ENCODE results near the gene KLHL20. TPM values are rescaled to one million over a fixed set of nuclear protein-coding genes. Genes with fewer than 3 reads are reported as not detected.
"Not testable (repeated sequence)": the region's sequence is repeated elsewhere in the genome, so short reads cannot be mapped to it uniquely, and the experiment has no call there.

Gene KLHL20
- total and polyA plus RNA-seq, 2 of the 8 experiments (the other 6 are each of a cell fraction or from before 2014, with no cell fraction given) = 4.9 to 12.3 TPM

DNA sequence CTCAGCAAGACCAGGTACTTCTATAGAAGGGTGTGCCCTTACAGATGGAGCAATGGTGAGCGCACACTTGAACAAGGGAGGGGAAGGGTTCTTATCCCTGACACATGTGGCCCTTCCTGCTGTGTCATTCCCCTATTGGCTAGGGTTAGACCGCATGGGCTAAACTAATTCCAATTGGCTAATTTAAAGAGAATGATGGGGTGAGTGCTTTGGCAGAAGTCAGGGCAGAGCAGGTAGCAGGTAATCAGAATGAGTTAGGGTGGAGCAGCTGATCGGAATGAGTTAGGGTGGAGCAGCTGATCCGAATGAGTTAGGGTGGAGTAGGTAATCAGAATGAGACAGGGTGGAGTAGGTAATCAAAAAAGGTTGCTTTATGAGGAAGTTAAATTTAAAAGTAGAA lies 30.9 kb upstream of the KLHL20 start:
- H2BK12ac ChIP-seq (ENCODE audit: low read depth, low read length) = 0 out of 2 replicates have a peak overlapping the region, but pooled peaks have one; percentile 20
- H3K9me3 ChIP-seq (ENCODE audit: insufficient read depth in 2 of 2, low read depth in 1 of 2, low read length in 1 of 2); H3K56ac ChIP-seq (replicated peaks; ENCODE audit: insufficient read length, low read depth, low read length); H3K27ac ChIP-seq (ENCODE audit: low read depth, low read length); H4K5ac ChIP-seq (ENCODE audit: insufficient read length, low read depth, low read length); H4K8ac ChIP-seq (ENCODE audit: extremely low read depth, insufficient read depth, low read length); H2BK120ac ChIP-seq (replicated peaks; ENCODE audit: low read depth, low read length); H2BK20ac ChIP-seq (ENCODE audit: low read length); H2AK5ac ChIP-seq (ENCODE audit: low read depth, low read length); H3K14ac ChIP-seq (ENCODE audit: insufficient read length); FAIRE-seq; H3K4ac ChIP-seq (replicated peaks; ENCODE audit: insufficient read length, low read depth, low read length); H3K18ac ChIP-seq (ENCODE audit: extremely low read depth, low read length); H3K23ac ChIP-seq (ENCODE audit: insufficient read length); H3K4me3 ChIP-seq (ENCODE audit: extremely low read depth in 1 of 4, insufficient read depth in 2 of 4, low read depth in 3 of 4, low read length in 4 of 4); H3K36me3 ChIP-seq (ENCODE audit: control insufficient read depth in 2 of 4, insufficient read depth in 4 of 4, low read length in 3 of 4); H2BK5ac ChIP-seq (ENCODE audit: low read depth, low read length); H2AFZ ChIP-seq (ENCODE audit: low read length); H3K23me2 ChIP-seq (ENCODE audit: low read depth, low read length); H3K79me2 ChIP-seq (ENCODE audit: control insufficient read depth in 1 of 2, insufficient read depth in 2 of 2, low read length in 2 of 2); H3K27me3 ChIP-seq (replicated peaks in 1 of 4; ENCODE audit: control insufficient read depth in 3 of 4, extremely low read depth in 1 of 4, insufficient read depth in 3 of 4, low read length in 3 of 4); H3K9ac ChIP-seq (replicated peaks in 1 of 4; ENCODE audit: extremely low read depth in 1 of 4, low read depth in 3 of 4, low read length in 3 of 4); H4K20me1 ChIP-seq (replicated peaks in 1 of 2; ENCODE audit: control insufficient read depth in 1 of 2, insufficient read depth in 2 of 2, low read length in 2 of 2); H2BK15ac ChIP-seq (ENCODE audit: low read length); H3K4me2 ChIP-seq (ENCODE audit: insufficient read depth in 1 of 2, low read depth in 2 of 2, low read length in 2 of 2); H4K91ac ChIP-seq (replicated peaks; ENCODE audit: insufficient read length, low read length); H3K4me1 ChIP-seq (replicated peaks in 1 of 4; ENCODE audit: control insufficient read depth in 3 of 4, insufficient read depth in 4 of 4, low read length in 3 of 4); H3K79me1 ChIP-seq (ENCODE audit: low read depth, low read length); DNase-seq (ENCODE audit: low read depth in 1 of 2, low spot score in 2 of 2): not testable (repeated sequence)
- 92% methylated on average over 4 of the region's 4 CpGs; no CpG with 5 or more reads in 1 of the 2 experiments for WGBS, 2 experiments (ENCODE audit: extremely low coverage in 1 of 2, insufficient coverage in 1 of 2, insufficient read length in 1 of 2, insufficient replicate concordance in 2 of 2, low coverage in 1 of 2, low lambda C conversion rate in 2 of 2, missing lambda C conversion rate in 1 of 2)
- ChIA-PET POLR2A (ENCODE audit: partially characterized antibody) (interaction anchor here (1.2 kb wide), 1 partner anchor 50 kb away, joined by 3 read pairs; no protein-coding TSS in a partner anchor), CTCF (ENCODE audit: partially characterized antibody) (interaction anchor here (1.1 kb wide), 1 partner anchor 8 kb away, joined by 4 read pairs; no protein-coding TSS in a partner anchor)

DNA sequence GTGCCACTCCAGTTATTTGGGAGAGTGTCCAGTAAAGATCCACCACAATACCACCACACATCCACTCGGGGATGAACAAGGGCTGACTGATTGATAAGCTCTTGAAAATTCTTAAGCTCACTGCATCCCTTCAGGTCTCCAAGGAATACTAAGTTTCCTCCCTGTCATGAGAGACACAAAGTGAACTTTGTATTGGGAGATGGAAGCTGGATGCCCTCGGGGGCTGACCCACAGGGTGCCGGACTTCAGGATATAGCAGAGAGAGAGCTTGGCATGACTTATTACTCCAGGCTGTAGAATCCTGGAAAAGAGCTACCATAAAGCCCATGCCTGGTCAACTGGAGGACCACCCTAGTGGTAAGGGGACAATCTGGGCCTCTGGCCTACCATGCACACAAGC lies 29.7 kb upstream of the KLHL20 start:
- H2AK5ac ChIP-seq (ENCODE audit: low read depth, low read length); H2BK5ac ChIP-seq (ENCODE audit: low read depth, low read length); H3K4me3 ChIP-seq (ENCODE audit: extremely low read depth in 1 of 4, insufficient read depth in 2 of 4, low read depth in 3 of 4, low read length in 4 of 4); FAIRE-seq; H3K79me2 ChIP-seq (ENCODE audit: control insufficient read depth in 1 of 2, insufficient read depth in 2 of 2, low read length in 2 of 2); H4K91ac ChIP-seq (replicated peaks; ENCODE audit: insufficient read length, low read length); H3K36me3 ChIP-seq (ENCODE audit: control insufficient read depth in 2 of 4, insufficient read depth in 4 of 4, low read length in 3 of 4); H3K27ac ChIP-seq (ENCODE audit: low read depth, low read length); H3K4me1 ChIP-seq (replicated peaks in 1 of 4; ENCODE audit: control insufficient read depth in 3 of 4, insufficient read depth in 4 of 4, low read length in 3 of 4); H2AFZ ChIP-seq (ENCODE audit: low read length); H3K56ac ChIP-seq (replicated peaks; ENCODE audit: insufficient read length, low read depth, low read length); H4K5ac ChIP-seq (ENCODE audit: insufficient read length, low read depth, low read length); H3K23me2 ChIP-seq (ENCODE audit: low read depth, low read length); H3K9me3 ChIP-seq (ENCODE audit: insufficient read depth in 2 of 2, low read depth in 1 of 2, low read length in 1 of 2); H2BK15ac ChIP-seq (ENCODE audit: low read length); H3K4me2 ChIP-seq (ENCODE audit: insufficient read depth in 1 of 2, low read depth in 2 of 2, low read length in 2 of 2); H3K18ac ChIP-seq (ENCODE audit: extremely low read depth, low read length); H3K79me1 ChIP-seq (ENCODE audit: low read depth, low read length); H4K8ac ChIP-seq (ENCODE audit: extremely low read depth, insufficient read depth, low read length); H4K20me1 ChIP-seq (replicated peaks in 1 of 2; ENCODE audit: control insufficient read depth in 1 of 2, insufficient read depth in 2 of 2, low read length in 2 of 2); H3K27me3 ChIP-seq (replicated peaks in 1 of 4; ENCODE audit: control insufficient read depth in 3 of 4, extremely low read depth in 1 of 4, insufficient read depth in 3 of 4, low read length in 3 of 4); H2BK120ac ChIP-seq (replicated peaks; ENCODE audit: low read depth, low read length); H3K14ac ChIP-seq (ENCODE audit: insufficient read length); H2BK20ac ChIP-seq (ENCODE audit: low read length); H3K9ac ChIP-seq (replicated peaks in 1 of 4; ENCODE audit: extremely low read depth in 1 of 4, low read depth in 3 of 4, low read length in 3 of 4); H3K4ac ChIP-seq (replicated peaks; ENCODE audit: insufficient read length, low read depth, low read length); DNase-seq (ENCODE audit: low read depth in 1 of 2, low spot score in 2 of 2); H3K23ac ChIP-seq (ENCODE audit: insufficient read length); H2BK12ac ChIP-seq (ENCODE audit: low read depth, low read length): not testable (repeated sequence)
- ChIA-PET CTCF (ENCODE audit: partially characterized antibody) (interaction anchor here (1.0 kb wide), 1 partner anchor 37 kb away, joined by 3 read pairs; no protein-coding TSS in a partner anchor), POLR2A (ENCODE audit: partially characterized antibody) (interaction anchor here (0.9 to 1.5 kb wide), 3 partner anchors 30 to 199 kb away, joined by 3 to 5 read pairs (median 4); partner anchors contain the start of genes CENPL, DARS2 and KLHL20)
- WGBS, 2 experiments (ENCODE audit: extremely low coverage in 1 of 2, insufficient coverage in 1 of 2, insufficient read length in 1 of 2, insufficient replicate concordance in 2 of 2, low coverage in 1 of 2, low lambda C conversion rate in 2 of 2, missing lambda C conversion rate in 1 of 2) = 88% methylated on average over 3 of the region's 3 CpGs; no CpG with 5 or more reads in 1 of the 2 experiments

Measured in H1 (cell line).